ENCODE measurements around the gene ABCG1. TPM values are rescaled to one million over a fixed set of nuclear protein-coding genes. Genes with fewer than 3 reads are reported as not detected.

Gene ABCG1
- total and polyA plus RNA-seq, 2 of the 4 experiments (the other 2 are of a cell fraction), result 0.19 to 0.36 TPM

DNA sequence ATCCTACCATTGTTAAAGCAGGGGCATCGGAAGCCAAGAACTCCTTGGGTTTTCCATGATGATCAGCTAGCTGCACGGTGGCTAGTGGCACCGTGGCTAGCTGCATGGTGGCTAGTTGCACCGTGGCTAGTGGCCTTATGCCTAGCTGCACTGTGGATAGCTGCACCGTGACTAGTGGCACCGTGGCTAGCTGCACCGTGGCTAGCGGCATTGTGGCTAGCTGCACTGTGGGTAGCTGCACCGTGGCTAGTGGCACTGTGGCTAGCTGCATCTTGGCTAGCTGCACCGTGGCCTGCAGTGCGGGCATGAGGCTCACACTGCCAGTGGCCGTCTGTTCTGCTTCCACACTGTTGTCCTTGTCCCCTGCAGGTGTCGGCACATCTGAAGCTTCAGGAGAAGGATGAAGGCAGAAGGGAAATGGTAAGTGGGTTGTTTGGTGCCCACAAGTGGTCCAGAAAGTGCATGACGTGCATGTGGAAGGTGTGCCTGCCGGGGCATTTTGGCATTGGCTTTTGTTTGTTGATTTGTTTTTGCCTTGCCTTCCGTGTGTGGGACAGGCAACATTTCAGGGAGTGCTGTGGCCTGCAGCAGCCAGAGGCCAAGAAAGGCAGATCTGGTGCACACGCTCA lies 57.7 kb downstream of the ABCG1 start:
- Histone ChIP-seq H2AFZ (replicated peaks; ENCODE audit: low read length, poor library complexity) (no peak overlapping the region), H3K23ac (ENCODE audit: low read depth, low read length) (no peak overlapping the region), H3K9ac (ENCODE audit: low read depth, low read length) (no peak overlapping the region), H3K79me1 (ENCODE audit: low read depth in 1 of 2, low read length in 2 of 2) (no peaks in the 10 kb centered on the region), H3K36me3 (ENCODE audit: control insufficient read depth, insufficient read depth, low read length) (peaks cover 20% of the 10 kb centered on the region; the same call in 1 of the 2 replicates), H2AK5ac (ENCODE audit: low read depth, low read length) (no peak overlapping the region), H3K4me1 (ENCODE audit: control insufficient read depth, insufficient read depth, low read length) (peaks cover 8% of the 10 kb centered on the region; the same call in 1 of the 2 replicates), H3K4me2 (ENCODE audit: low read depth, low read length) (no peak overlapping the region), H3K27ac (ENCODE audit: insufficient read depth, low read length) (no peak overlapping the region), H4K5ac (ENCODE audit: low read depth, low read length) (no peak overlapping the region), H2AK9ac (replicated peaks; ENCODE audit: low read depth, low read length, poor library complexity) (no peak overlapping the region), H3K4me3 (ENCODE audit: insufficient read depth, low read depth, low read length) (no peak overlapping the region), H4K20me1 (ENCODE audit: insufficient read depth, low read length) (no peaks in the 10 kb centered on the region), H4K8ac (ENCODE audit: low read depth in 2 of 2, low read length in 2 of 2) (no peak overlapping the region), H2BK20ac (ENCODE audit: low read depth, low read length) (no peak overlapping the region), H3K14ac (replicated peaks; ENCODE audit: low read depth, low read length) (no peak overlapping the region), H4K91ac (ENCODE audit: insufficient read depth, low read depth, low read length) (no peak overlapping the region), H3K9me1 (ENCODE audit: insufficient read depth, low read length) (peaks cover 4% of the 10 kb centered on the region; the same call in 1 of the 2 replicates), H3K56ac (ENCODE audit: extremely low read depth, insufficient read depth, low read length) (no peak overlapping the region), H2BK15ac (ENCODE audit: low read depth, low read length) (no peak overlapping the region), H3K9me3 (ENCODE audit: control insufficient read depth, insufficient read depth, low read length) (no peaks in the 10 kb centered on the region), H2BK5ac (ENCODE audit: low read depth, low read length, poor library complexity, severe bottlenecking) (no peak overlapping the region), H3K18ac (ENCODE audit: low read depth, low read length) (no peak overlapping the region), H3K27me3 (ENCODE audit: control insufficient read depth, insufficient read depth, low read length) (no peaks in the 10 kb centered on the region), H3K4ac (ENCODE audit: low read depth, low read length) (no peak overlapping the region), H2BK120ac (ENCODE audit: low read depth, low read length) (no peak overlapping the region)
- TF ChIP-seq RCOR1 (IDR thresholded peaks at IDR 0.05; ENCODE audit: insufficient replicate concordance, low read length) (no peak), POLR2A (IDR thresholded peaks at IDR 0.05; ENCODE audit: low read depth, low read length) (no peak), MXI1 (IDR thresholded peaks at IDR 0.05; ENCODE audit: borderline replicate concordance, low read depth, low read length) (no peak), MAFK (IDR thresholded peaks at IDR 0.05; ENCODE audit: low read depth, low read length) (no peak), SMC3 (IDR thresholded peaks at IDR 0.05; ENCODE audit: low read depth, low read length) (no peak), RAD21 (IDR thresholded peaks at IDR 0.05; ENCODE audit: low read length) (no peak), NFE2L2 (IDR thresholded peaks at IDR 0.05; ENCODE audit: low read depth, low read length) (no peak), BHLHE40 (IDR thresholded peaks at IDR 0.05; ENCODE audit: low read depth, low read length) (no peak), RFX5 (IDR thresholded peaks at IDR 0.05; ENCODE audit: low read depth, low read length) (no peak), CEBPB (IDR thresholded peaks at IDR 0.05; ENCODE audit: low read depth, low read length) (no peak), MAZ (IDR thresholded peaks at IDR 0.05; ENCODE audit: borderline replicate concordance, low read depth, low read length) (no peak), CHD1 (IDR thresholded peaks at IDR 0.05; ENCODE audit: low read depth, low read length) (no peak)
- TF ChIP-seq, protein P1, sequence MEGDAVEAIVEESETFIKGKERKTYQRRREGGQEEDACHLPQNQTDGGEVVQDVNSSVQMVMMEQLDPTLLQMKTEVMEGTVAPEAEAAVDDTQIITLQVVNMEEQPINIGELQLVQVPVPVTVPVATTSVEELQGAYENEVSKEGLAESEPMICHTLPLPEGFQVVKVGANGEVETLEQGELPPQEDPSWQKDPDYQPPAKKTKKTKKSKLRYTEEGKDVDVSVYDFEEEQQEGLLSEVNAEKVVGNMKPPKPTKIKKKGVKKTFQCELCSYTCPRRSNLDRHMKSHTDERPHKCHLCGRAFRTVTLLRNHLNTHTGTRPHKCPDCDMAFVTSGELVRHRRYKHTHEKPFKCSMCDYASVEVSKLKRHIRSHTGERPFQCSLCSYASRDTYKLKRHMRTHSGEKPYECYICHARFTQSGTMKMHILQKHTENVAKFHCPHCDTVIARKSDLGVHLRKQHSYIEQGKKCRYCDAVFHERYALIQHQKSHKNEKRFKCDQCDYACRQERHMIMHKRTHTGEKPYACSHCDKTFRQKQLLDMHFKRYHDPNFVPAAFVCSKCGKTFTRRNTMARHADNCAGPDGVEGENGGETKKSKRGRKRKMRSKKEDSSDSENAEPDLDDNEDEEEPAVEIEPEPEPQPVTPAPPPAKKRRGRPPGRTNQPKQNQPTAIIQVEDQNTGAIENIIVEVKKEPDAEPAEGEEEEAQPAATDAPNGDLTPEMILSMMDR (conservative IDR thresholded peaks at IDR 0.05; ENCODE audit: low read depth, low read length), result no peak
- TF ChIP-seq, protein P2, sequence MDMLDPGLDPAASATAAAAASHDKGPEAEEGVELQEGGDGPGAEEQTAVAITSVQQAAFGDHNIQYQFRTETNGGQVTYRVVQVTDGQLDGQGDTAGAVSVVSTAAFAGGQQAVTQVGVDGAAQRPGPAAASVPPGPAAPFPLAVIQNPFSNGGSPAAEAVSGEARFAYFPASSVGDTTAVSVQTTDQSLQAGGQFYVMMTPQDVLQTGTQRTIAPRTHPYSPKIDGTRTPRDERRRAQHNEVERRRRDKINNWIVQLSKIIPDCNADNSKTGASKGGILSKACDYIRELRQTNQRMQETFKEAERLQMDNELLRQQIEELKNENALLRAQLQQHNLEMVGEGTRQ (IDR thresholded peaks at IDR 0.05; ENCODE audit: low read depth, low read length), result no peak
- CTCF ChIA-PET, result no interaction called here
- ATAC-seq (ENCODE audit: low read depth) (no peak), DNase-seq (no peak)
- POLR2A ChIA-PET (ENCODE audit: unreplicated experiment), result no interaction called here
- WGBS, 2 experiments (ENCODE audit: extremely low coverage in 2 of 2, insufficient read length in 1 of 2), result 81% methylated on average over 12 of the region's 17 CpGs; no CpG with 5 or more reads in 1 of the 2 experiments
- BruUV-seq (replicated peaks), result no TSS peak
- dilution Hi-C loops (cut with HindIII; ENCODE audit: low sequenced_read_pairs, unreplicated experiment), result no loop called here
- in situ Hi-C loops (cut with MboI; ENCODE audit: low sequenced_read_pairs), result no loop called here
- intact Hi-C loops (cut with micrococcal nuclease), result no loop called here
